HCT116 (cell line): ENCODE results near the gene CACNA1C.

Experiments
- CBX3 ChIP-seq: IDR thresholded peaks from 2 replicates; pipeline ENCODE4 v1.6.1; 2012; ENCODE audit warnings: low read depth
- CEBPB ChIP-seq: IDR thresholded peaks from 2 replicates; pipeline ENCODE4 v1.6.1; 2012; ENCODE audit warnings: low read depth
- CTCF ChIP-seq, 3 experiments: fragments of 200-600 bp in 1 of 3; sonication (generic) in 1 of 3; IDR thresholded peaks in 2 of 3; conservative IDR thresholded peaks in 1 of 3; 2 replicates each; pipeline ENCODE4 v1.5.1; 2012 to 2017; ENCODE audit warnings: low read depth in 2 of 3, low read length in 2 of 3, antibody characterized with exemption in 1 of 3, borderline replicate concordance in 1 of 3, control low read depth in 1 of 3, mild to moderate bottlenecking in 1 of 3, mixed read lengths in 1 of 3, mixed run types in 1 of 3, moderate library complexity in 1 of 3; ENCODE audit not compliant: insufficient read depth in 1 of 3
- EGR1 ChIP-seq: IDR thresholded peaks from 2 replicates; pipeline ENCODE4 v1.6.1; 2012; ENCODE audit warnings: low read depth
- EZH2 ChIP-seq: fragments of 200-600 bp; sonication (generic); IDR thresholded peaks from 2 replicates; pipeline ENCODE4 v1.6.1; 2017; ENCODE audit warnings: antibody characterized with exemption, mixed run types
- EZH2phosphoT487 ChIP-seq: fragments of 200-600 bp; IDR thresholded peaks from 2 replicates; pipeline ENCODE4 v1.6.1; 2018; ENCODE audit warnings: antibody characterized with exemption, borderline replicate concordance
- POLR2A ChIP-seq: IDR thresholded peaks from 2 replicates; pipeline ENCODE4 v1.7.0; 2011; ENCODE audit warnings: borderline replicate concordance; ENCODE audit not compliant: insufficient read depth, insufficient read length; ENCODE audit errors: extremely low read depth
- POLR2AphosphoS5 ChIP-seq: IDR thresholded peaks from 2 replicates; pipeline ENCODE4 v1.6.1; 2011; ENCODE audit warnings: mild to moderate bottlenecking, low read depth, low read length, moderate library complexity
- RAD21 ChIP-seq: IDR thresholded peaks from 2 replicates; pipeline ENCODE4 v1.6.1; 2012; ENCODE audit warnings: low read depth, mild to moderate bottlenecking
- REST ChIP-seq: IDR thresholded peaks from 2 replicates; pipeline ENCODE4 v1.6.1; 2012; ENCODE audit warnings: low read depth
- SRF ChIP-seq: IDR thresholded peaks from 2 replicates; pipeline ENCODE4 v1.6.1; 2012; ENCODE audit warnings: low read depth
- TCF7L2 ChIP-seq: IDR thresholded peaks from 2 replicates; pipeline ENCODE4 v1.7.0; 2011; ENCODE audit warnings: borderline replicate concordance, inconsistent platforms; ENCODE audit not compliant: insufficient read depth, insufficient read length; ENCODE audit errors: extremely low read depth
- YY1 ChIP-seq: IDR thresholded peaks from 2 replicates; pipeline ENCODE4 v1.6.1; 2011; ENCODE audit warnings: low read length, low read depth, moderate library complexity, mild to moderate bottlenecking; ENCODE audit not compliant: insufficient replicate concordance; ENCODE audit errors: extremely low read depth
- ZBTB33 ChIP-seq: IDR thresholded peaks from 2 replicates; pipeline ENCODE4 v1.6.1; 2011; ENCODE audit warnings: mild to moderate bottlenecking, low read length, moderate library complexity; ENCODE audit not compliant: insufficient replicate concordance; ENCODE audit errors: extremely low read depth

- no peak for TF ChIP-seq CTCF (IDR thresholded peaks at IDR 0.05 in 2 of 3, conservative IDR thresholded peaks at IDR 0.05 in 1 of 3; ENCODE audit: borderline replicate concordance in 1 of 3, insufficient read depth in 1 of 3, low read depth in 2 of 3, low read length in 2 of 3)
- no peak for TF ChIP-seq RAD21
- TF ChIP-seq POLR2A = no peak
- TF ChIP-seq SRF = no peak
- TF ChIP-seq TCF7L2 = no peak
- no peak for TF ChIP-seq REST
- TF ChIP-seq ZBTB33 = no peak
- no peak for TF ChIP-seq YY1
- no peak for TF ChIP-seq POLR2AphosphoS5
- no peak for TF ChIP-seq EZH2phosphoT487
- TF ChIP-seq EGR1 = no peak
- TF ChIP-seq CEBPB = no peak
- no peak for TF ChIP-seq EZH2
- no peak for TF ChIP-seq CBX3
Observed at GRCh38 chr12:2250797-2251196, 198.0 kb downstream of the CACNA1C start.
